ENCODE measurements around the gene TKTL1. TPM values are rescaled to one million over a fixed set of nuclear protein-coding genes. Genes with fewer than 3 reads are reported as not detected.
A peak's percentile ranks its signal among the peaks of the same experiment; 100 is the strongest.

The TKTL1 gene
- total RNA-seq, 1 donor from 2014 or later, result not detected

- TF ChIP-seq, protein P1, sequence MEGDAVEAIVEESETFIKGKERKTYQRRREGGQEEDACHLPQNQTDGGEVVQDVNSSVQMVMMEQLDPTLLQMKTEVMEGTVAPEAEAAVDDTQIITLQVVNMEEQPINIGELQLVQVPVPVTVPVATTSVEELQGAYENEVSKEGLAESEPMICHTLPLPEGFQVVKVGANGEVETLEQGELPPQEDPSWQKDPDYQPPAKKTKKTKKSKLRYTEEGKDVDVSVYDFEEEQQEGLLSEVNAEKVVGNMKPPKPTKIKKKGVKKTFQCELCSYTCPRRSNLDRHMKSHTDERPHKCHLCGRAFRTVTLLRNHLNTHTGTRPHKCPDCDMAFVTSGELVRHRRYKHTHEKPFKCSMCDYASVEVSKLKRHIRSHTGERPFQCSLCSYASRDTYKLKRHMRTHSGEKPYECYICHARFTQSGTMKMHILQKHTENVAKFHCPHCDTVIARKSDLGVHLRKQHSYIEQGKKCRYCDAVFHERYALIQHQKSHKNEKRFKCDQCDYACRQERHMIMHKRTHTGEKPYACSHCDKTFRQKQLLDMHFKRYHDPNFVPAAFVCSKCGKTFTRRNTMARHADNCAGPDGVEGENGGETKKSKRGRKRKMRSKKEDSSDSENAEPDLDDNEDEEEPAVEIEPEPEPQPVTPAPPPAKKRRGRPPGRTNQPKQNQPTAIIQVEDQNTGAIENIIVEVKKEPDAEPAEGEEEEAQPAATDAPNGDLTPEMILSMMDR (IDR thresholded peaks at IDR 0.05), result no peak
- H3K27ac Mint-ChIP-seq (ENCODE audit: unreplicated experiment), result peak overlapping the region; percentile 24
- H3K36me3 Mint-ChIP-seq (ENCODE audit: low read depth), result peaks cover 17% of the 10 kb centered on the region
- peaks cover 32% of the 10 kb centered on the region for H3K4me1 Mint-ChIP-seq (ENCODE audit: low read depth)
- DNase-seq (ENCODE audit: low spot score), result no peak
- no peak overlapping the region for H3K4me3 Mint-ChIP-seq (ENCODE audit: unreplicated experiment)
- H3K9me3 Mint-ChIP-seq (ENCODE audit: low read depth), result no peaks in the 10 kb centered on the region
- H3K27me3 Mint-ChIP-seq (ENCODE audit: low read depth), result no peaks in the 10 kb centered on the region
Observed at GRCh38 chrX:154363706-154364439, 68.3 kb downstream of the TKTL1 start.

GRCh38 chrX:154365052-154365600, 69.5 kb downstream of the TKTL1 start:
- DNase-seq (ENCODE audit: low spot score), result no peak
- no peak overlapping the region for H3K27ac Mint-ChIP-seq (ENCODE audit: unreplicated experiment)

GRCh38 chrX:154365997-154366665, 70.5 kb downstream of the TKTL1 start:
- no peaks in the 10 kb centered on the region for H3K9me3 Mint-ChIP-seq (ENCODE audit: low read depth)
- H3K4me3 Mint-ChIP-seq (ENCODE audit: unreplicated experiment), result peak overlapping the region; percentile 44
- H3K36me3 Mint-ChIP-seq (ENCODE audit: low read depth), result peaks cover 20% of the 10 kb centered on the region
- no peak for DNase-seq (ENCODE audit: low spot score)
- H3K4me1 Mint-ChIP-seq (ENCODE audit: low read depth), result peaks cover 31% of the 10 kb centered on the region
- H3K27me3 Mint-ChIP-seq (ENCODE audit: low read depth), result no peaks in the 10 kb centered on the region
- H3K27ac Mint-ChIP-seq (ENCODE audit: unreplicated experiment), result peak overlapping the region; percentile 32
- TF ChIP-seq, protein P1 (IDR thresholded peaks at IDR 0.05), result no peak

More at GRCh38 chrX:154365052-154365600, 69.5 kb downstream of the TKTL1 start:
- no peaks in the 10 kb centered on the region for H3K9me3 Mint-ChIP-seq (ENCODE audit: low read depth)
- H3K4me3 Mint-ChIP-seq (ENCODE audit: unreplicated experiment), result peak overlapping the region; percentile 38
- H3K4me1 Mint-ChIP-seq (ENCODE audit: low read depth), result peaks cover 31% of the 10 kb centered on the region
- H3K27me3 Mint-ChIP-seq (ENCODE audit: low read depth), result no peaks in the 10 kb centered on the region
- peaks cover 20% of the 10 kb centered on the region for H3K36me3 Mint-ChIP-seq (ENCODE audit: low read depth)
- TF ChIP-seq, protein P1 (IDR thresholded peaks at IDR 0.05), result no peak

GRCh38 chrX:154366666-154367055, 71.1 kb downstream of the TKTL1 start:
- TF ChIP-seq, protein P1 (IDR thresholded peaks at IDR 0.05), result no peak
- H3K9me3 Mint-ChIP-seq (ENCODE audit: low read depth), result no peaks in the 10 kb centered on the region
- peaks cover 31% of the 10 kb centered on the region for H3K4me1 Mint-ChIP-seq (ENCODE audit: low read depth)
- H3K36me3 Mint-ChIP-seq (ENCODE audit: low read depth), result peaks cover 20% of the 10 kb centered on the region
- peak overlapping the region; percentile 44 for H3K4me3 Mint-ChIP-seq (ENCODE audit: unreplicated experiment)
- DNase-seq (ENCODE audit: low spot score), result no peak
- no peaks in the 10 kb centered on the region for H3K27me3 Mint-ChIP-seq (ENCODE audit: low read depth)
- peak overlapping the region; percentile 61 for H3K27ac Mint-ChIP-seq (ENCODE audit: unreplicated experiment)
